Measurements from ENCODE around the gene PCCA. TPM values are rescaled to one million over a fixed set of nuclear protein-coding genes. Genes with fewer than 3 reads are reported as not detected.

PCCA gene
- total and polyA plus RNA-seq, 2 donors from 2014 or later: 86.2 to 222 TPM

DNA sequence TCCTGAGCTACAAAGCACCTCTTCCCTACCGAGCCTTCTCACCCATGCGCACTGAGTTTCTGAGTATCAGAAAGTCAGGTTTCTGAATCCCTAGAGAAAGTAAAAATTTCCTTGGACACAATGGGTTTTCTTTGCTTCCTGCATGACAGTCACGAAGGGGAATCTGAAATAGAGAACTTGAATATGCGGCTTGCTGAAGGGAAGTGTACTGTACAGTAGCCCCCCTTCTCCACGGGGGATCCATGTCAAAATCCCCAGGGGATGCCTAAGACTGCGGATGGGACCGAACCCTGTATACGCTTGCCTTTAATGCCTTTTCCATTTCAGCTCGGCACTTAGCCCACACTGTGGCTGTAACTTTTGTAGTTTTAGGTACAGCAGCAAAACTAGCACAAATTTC lies 391.8 kb downstream of the PCCA start:
- DNase-seq (no peak), FAIRE-seq (no peak)
- Histone ChIP-seq H3K27ac (ENCODE audit: low read depth in 2 of 2, low read length in 2 of 2) (no peak overlapping the region), H3K4me1 (ENCODE audit: control insufficient read depth in 2 of 3, insufficient read depth in 2 of 3, low read depth in 1 of 3, low read length in 3 of 3) (no peaks in the 10 kb centered on the region), H3K9ac (ENCODE audit: low read length in 3 of 3) (no peak overlapping the region), H3K9me3 (ENCODE audit: control insufficient read depth in 2 of 3, insufficient read depth in 1 of 3, low read length in 3 of 3) (no peaks in the 10 kb centered on the region), H3K4me3 (ENCODE audit: low read length in 3 of 3) (no peak overlapping the region), H3K27me3 (ENCODE audit: control insufficient read depth, insufficient read depth, low read length) (no peaks in the 10 kb centered on the region), H3K36me3 (ENCODE audit: control insufficient read depth in 2 of 3, insufficient read depth in 3 of 3, low read length in 3 of 3) (no peaks in the 10 kb centered on the region)
- TF ChIP-seq, protein P1, sequence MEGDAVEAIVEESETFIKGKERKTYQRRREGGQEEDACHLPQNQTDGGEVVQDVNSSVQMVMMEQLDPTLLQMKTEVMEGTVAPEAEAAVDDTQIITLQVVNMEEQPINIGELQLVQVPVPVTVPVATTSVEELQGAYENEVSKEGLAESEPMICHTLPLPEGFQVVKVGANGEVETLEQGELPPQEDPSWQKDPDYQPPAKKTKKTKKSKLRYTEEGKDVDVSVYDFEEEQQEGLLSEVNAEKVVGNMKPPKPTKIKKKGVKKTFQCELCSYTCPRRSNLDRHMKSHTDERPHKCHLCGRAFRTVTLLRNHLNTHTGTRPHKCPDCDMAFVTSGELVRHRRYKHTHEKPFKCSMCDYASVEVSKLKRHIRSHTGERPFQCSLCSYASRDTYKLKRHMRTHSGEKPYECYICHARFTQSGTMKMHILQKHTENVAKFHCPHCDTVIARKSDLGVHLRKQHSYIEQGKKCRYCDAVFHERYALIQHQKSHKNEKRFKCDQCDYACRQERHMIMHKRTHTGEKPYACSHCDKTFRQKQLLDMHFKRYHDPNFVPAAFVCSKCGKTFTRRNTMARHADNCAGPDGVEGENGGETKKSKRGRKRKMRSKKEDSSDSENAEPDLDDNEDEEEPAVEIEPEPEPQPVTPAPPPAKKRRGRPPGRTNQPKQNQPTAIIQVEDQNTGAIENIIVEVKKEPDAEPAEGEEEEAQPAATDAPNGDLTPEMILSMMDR (IDR thresholded peaks at IDR 0.05; ENCODE audit: borderline replicate concordance, extremely low read depth, insufficient read depth): no peak
- intact Hi-C loops (cut with DNase I): no loop called here

DNA sequence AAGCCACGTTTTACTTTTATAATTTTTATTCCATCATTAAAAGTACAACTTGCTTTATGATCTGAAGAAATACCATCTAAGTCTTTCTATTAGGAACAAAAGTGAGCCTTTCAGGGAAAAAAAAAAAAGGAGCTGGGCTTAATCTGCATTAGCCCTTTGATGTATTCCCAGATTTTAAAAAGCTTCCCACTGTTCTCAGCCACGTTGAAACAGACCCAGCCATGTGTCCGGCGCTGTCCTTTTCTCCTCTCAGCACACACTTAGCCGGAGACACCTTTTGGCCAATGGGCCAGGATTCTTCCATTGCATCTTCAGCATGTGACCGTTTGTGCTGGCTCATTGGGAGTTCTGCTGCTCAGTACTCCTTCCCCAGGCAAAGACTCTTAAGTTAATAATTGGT lies 394.2 kb downstream of the PCCA start:
- DNase-seq (no peak), FAIRE-seq (no peak)
- Histone ChIP-seq H3K36me3 (ENCODE audit: control insufficient read depth in 2 of 3, insufficient read depth in 3 of 3, low read length in 3 of 3) (no peaks in the 10 kb centered on the region), H3K4me1 (ENCODE audit: control insufficient read depth in 2 of 3, insufficient read depth in 2 of 3, low read depth in 1 of 3, low read length in 3 of 3) (no peaks in the 10 kb centered on the region), H3K27me3 (ENCODE audit: control insufficient read depth, insufficient read depth, low read length) (no peaks in the 10 kb centered on the region), H3K27ac (ENCODE audit: low read depth in 2 of 2, low read length in 2 of 2) (no peak overlapping the region), H3K4me3 (ENCODE audit: low read length in 3 of 3) (no peak overlapping the region), H3K9me3 (ENCODE audit: control insufficient read depth in 2 of 3, insufficient read depth in 1 of 3, low read length in 3 of 3) (no peaks in the 10 kb centered on the region), H3K9ac (ENCODE audit: low read length in 3 of 3) (no peak overlapping the region)
- TF ChIP-seq, protein P1 (IDR thresholded peaks at IDR 0.05; ENCODE audit: borderline replicate concordance, extremely low read depth, insufficient read depth): no peak
- intact Hi-C loops (cut with DNase I): no loop called here

DNA sequence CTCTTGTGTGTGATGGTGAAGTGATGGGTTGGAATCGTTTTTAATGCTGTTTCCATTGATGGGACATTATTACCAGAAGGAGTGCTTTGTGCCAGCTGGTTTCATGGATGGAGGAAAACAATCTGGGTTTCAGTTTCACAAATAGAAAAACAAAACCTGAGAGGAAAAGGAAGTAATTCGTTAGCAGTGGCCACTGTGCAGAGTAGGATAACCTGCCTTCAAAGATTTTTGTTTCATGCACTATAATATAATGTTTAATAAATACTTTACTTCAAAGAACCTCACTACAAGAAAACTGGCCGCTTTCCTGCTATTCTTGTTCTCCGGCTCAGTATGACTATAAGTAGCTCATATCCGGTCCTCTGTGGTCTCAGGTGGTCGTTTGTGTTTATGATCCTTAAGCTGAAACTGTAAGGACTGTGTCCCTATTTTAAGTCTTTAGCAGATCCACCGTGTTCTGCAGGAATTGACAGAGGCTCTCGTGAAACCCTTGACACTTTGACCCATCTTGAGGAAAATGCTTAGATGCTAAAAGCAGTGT lies 395.0 kb downstream of the PCCA start:
- DNase-seq: peak in 2 of 5 donors; percentile 42 to 60
- H3K4me1 ChIP-seq (ENCODE audit: control insufficient read depth in 2 of 3, insufficient read depth in 2 of 3, low read depth in 1 of 3, low read length in 3 of 3): no peaks in the 10 kb centered on the region
- TF ChIP-seq, protein P1 (IDR thresholded peaks at IDR 0.05; ENCODE audit: borderline replicate concordance, extremely low read depth, insufficient read depth): no peak
- no peaks in the 10 kb centered on the region for H3K9me3 ChIP-seq (ENCODE audit: control insufficient read depth in 2 of 3, insufficient read depth in 1 of 3, low read length in 3 of 3)
- H3K27ac ChIP-seq (ENCODE audit: low read depth in 2 of 2, low read length in 2 of 2): no peak overlapping the region
- no peaks in the 10 kb centered on the region for H3K27me3 ChIP-seq (ENCODE audit: control insufficient read depth, insufficient read depth, low read length)
- FAIRE-seq: no peak
- no peaks in the 10 kb centered on the region for H3K36me3 ChIP-seq (ENCODE audit: control insufficient read depth in 2 of 3, insufficient read depth in 3 of 3, low read length in 3 of 3)
- intact Hi-C loops (cut with DNase I): no loop called here
- no peak overlapping the region for H3K9ac ChIP-seq (ENCODE audit: low read length in 3 of 3)
- H3K4me3 ChIP-seq (ENCODE audit: low read length in 3 of 3): no peak overlapping the region

DNA sequence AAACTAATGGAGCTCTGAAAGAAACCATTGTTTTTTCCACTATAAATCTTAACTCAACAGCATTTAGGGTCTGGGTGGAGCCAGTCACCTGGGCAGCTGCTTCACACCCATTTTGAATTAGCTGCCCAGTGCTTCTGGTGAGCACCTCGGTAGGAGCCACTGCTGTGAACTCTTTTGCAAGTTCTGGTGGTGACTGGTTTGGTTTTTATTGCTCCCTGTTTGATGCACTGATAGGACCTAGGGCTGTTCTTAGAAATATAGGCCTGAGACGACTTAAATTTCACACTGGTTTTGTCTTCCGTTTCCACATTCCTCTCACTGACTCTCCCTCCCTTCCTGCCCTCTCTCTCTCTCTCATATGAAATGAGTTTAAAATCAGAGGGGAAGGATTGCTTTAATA lies 395.8 kb downstream of the PCCA start:
- intact Hi-C loops (cut with DNase I): no loop called here
- Histone ChIP-seq H3K36me3 (ENCODE audit: control insufficient read depth in 2 of 3, insufficient read depth in 3 of 3, low read length in 3 of 3) (no peaks in the 10 kb centered on the region), H3K9ac (ENCODE audit: low read length in 3 of 3) (no peak overlapping the region), H3K4me1 (ENCODE audit: control insufficient read depth in 2 of 3, insufficient read depth in 2 of 3, low read depth in 1 of 3, low read length in 3 of 3) (no peaks in the 10 kb centered on the region), H3K9me3 (ENCODE audit: control insufficient read depth in 2 of 3, insufficient read depth in 1 of 3, low read length in 3 of 3) (no peaks in the 10 kb centered on the region), H3K27me3 (ENCODE audit: control insufficient read depth, insufficient read depth, low read length) (no peaks in the 10 kb centered on the region), H3K4me3 (ENCODE audit: low read length in 3 of 3) (no peak overlapping the region), H3K27ac (ENCODE audit: low read depth in 2 of 2, low read length in 2 of 2) (no peak overlapping the region)
- FAIRE-seq (no peak), DNase-seq (peak in 1 of 5 donors; percentile 33)
- TF ChIP-seq, protein P1 (IDR thresholded peaks at IDR 0.05; ENCODE audit: borderline replicate concordance, extremely low read depth, insufficient read depth): no peak
